HG03135 (cell line): ENCODE data around the gene OR10G8.

ENCODE experiments used
- ATAC-seq: cut with Tn5 transposase; IDR thresholded peaks from one replicate; pipeline ENCODE4 v1.9.1; 2021; ENCODE audit warnings: mild to moderate bottlenecking, moderate library complexity; ENCODE audit not compliant: unreplicated experiment

The OR10G8 gene

GRCh38 chr11:124077266-124077665 lies 50.7 kb downstream of the OR10G8 start:
- no peak for ATAC-seq

GRCh38 chr11:124078591-124078990 lies 52.0 kb downstream of the OR10G8 start:
- ATAC-seq, result no peak

GRCh38 chr11:124079631-124080326 lies 53.2 kb downstream of the OR10G8 start:
- no peak for ATAC-seq
